Left ventricle myocardium inferior (tissue), 1 donor: ENCODE measurements around the gene LPXN. TPM values are rescaled to one million over a fixed set of nuclear protein-coding genes. Genes with fewer than 3 reads are reported as not detected.

ENCODE experiments used
- DNase-seq: peaks from one replicate; pipeline ENCODE4 v3.0.0-alpha.2; 2020
- H3K27ac ChIP-seq: fragments of 200-600 bp; replicated peaks from 2 replicates; pipeline ENCODE4 v1.8.0; 2021
- H3K27me3 ChIP-seq: fragments of 200-600 bp; 2 replicates; pipeline ENCODE4 v1.8.0; 2021; ENCODE audit warnings: low read depth
- H3K36me3 ChIP-seq: fragments of 200-600 bp; 2 replicates; pipeline ENCODE4 v1.8.0; 2021
- H3K4me1 ChIP-seq: fragments of 200-600 bp; 2 replicates; pipeline ENCODE4 v1.8.0; 2021
- H3K4me3 ChIP-seq: fragments of 200-600 bp; 2 replicates; pipeline ENCODE4 v1.8.0; 2021; ENCODE audit warnings: mild to moderate bottlenecking, moderate library complexity
- H3K9me3 ChIP-seq: fragments of 200-600 bp; replicated peaks from 2 replicates; pipeline ENCODE4 v1.8.0; 2021
- intact Hi-C: fragments of 100-400 bp; cut with micrococcal nuclease; formaldehyde crosslinking; loops from one replicate; pipeline ENCODE4 v1.11.0; 2022
- total RNA-seq: library from RNA; stranded (reverse); fragmentation: NEBNext Ultra II Directional; extraction: Animal tissue kit (Norgen Biotek cat#: 25700); gene quantifications from one replicate; pipeline ENCODE4 v1.2.1, GENCODE V29; 2021
- TF ChIP-seq, protein P1 (sequence below): fragments of 200-600 bp; IDR thresholded peaks from 2 replicates; pipeline ENCODE4 v1.8.0; 2021; ENCODE audit warnings: antibody characterized with exemption, mild to moderate bottlenecking, borderline replicate concordance
- donor health status: DM: no; HTN: yes; CAD: no; lungs with severe emphysema.

Gene LPXN
- total RNA-seq, 1 donor from 2014 or later, result 4.4 TPM

GRCh38 chr11:58490827-58491226 lies 84.8 kb downstream of the LPXN start:
- peaks cover 3% of the 10 kb centered on the region for H3K4me1 ChIP-seq

DNA sequence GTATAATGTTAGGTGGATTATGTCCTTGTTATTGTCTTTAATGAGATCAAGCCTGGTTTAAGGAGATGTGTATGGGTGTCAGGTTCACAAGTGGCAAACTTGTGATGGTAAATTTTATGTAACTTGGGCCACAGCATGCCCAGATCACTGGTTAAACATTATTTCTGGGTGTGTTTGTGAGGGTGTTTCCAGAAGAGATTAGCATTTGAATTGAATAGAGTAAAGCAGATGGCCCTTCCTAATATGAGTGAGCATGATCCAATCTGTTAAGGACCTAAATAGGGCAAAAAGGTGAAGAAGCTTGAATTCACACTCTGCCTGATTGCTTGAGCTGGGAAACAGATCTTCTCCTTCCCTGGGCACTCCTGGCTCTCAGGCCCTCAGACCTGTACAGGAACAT lies 88.5 kb downstream of the LPXN start:
- no peaks in the 10 kb centered on the region for H3K4me1 ChIP-seq
- H3K9me3 ChIP-seq, result no peaks in the 10 kb centered on the region
- H3K27me3 ChIP-seq, result no peaks in the 10 kb centered on the region
- DNase-seq, result no peak
- no peaks in the 10 kb centered on the region for H3K36me3 ChIP-seq
- TF ChIP-seq, protein P1, sequence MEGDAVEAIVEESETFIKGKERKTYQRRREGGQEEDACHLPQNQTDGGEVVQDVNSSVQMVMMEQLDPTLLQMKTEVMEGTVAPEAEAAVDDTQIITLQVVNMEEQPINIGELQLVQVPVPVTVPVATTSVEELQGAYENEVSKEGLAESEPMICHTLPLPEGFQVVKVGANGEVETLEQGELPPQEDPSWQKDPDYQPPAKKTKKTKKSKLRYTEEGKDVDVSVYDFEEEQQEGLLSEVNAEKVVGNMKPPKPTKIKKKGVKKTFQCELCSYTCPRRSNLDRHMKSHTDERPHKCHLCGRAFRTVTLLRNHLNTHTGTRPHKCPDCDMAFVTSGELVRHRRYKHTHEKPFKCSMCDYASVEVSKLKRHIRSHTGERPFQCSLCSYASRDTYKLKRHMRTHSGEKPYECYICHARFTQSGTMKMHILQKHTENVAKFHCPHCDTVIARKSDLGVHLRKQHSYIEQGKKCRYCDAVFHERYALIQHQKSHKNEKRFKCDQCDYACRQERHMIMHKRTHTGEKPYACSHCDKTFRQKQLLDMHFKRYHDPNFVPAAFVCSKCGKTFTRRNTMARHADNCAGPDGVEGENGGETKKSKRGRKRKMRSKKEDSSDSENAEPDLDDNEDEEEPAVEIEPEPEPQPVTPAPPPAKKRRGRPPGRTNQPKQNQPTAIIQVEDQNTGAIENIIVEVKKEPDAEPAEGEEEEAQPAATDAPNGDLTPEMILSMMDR, result no peak
- no peak overlapping the region for H3K27ac ChIP-seq
- intact Hi-C loops, result no loop called here
- H3K4me3 ChIP-seq, result no peak overlapping the region

More at GRCh38 chr11:58490827-58491226, 84.8 kb downstream of the LPXN start:
- H3K4me3 ChIP-seq, result no peak overlapping the region
- no peak overlapping the region for H3K27ac ChIP-seq
- no peaks in the 10 kb centered on the region for H3K27me3 ChIP-seq
- H3K9me3 ChIP-seq, result no peaks in the 10 kb centered on the region
- DNase-seq, result no peak
- TF ChIP-seq, protein P1, result no peak
- intact Hi-C loops, result no loop called here
- no peaks in the 10 kb centered on the region for H3K36me3 ChIP-seq

DNA sequence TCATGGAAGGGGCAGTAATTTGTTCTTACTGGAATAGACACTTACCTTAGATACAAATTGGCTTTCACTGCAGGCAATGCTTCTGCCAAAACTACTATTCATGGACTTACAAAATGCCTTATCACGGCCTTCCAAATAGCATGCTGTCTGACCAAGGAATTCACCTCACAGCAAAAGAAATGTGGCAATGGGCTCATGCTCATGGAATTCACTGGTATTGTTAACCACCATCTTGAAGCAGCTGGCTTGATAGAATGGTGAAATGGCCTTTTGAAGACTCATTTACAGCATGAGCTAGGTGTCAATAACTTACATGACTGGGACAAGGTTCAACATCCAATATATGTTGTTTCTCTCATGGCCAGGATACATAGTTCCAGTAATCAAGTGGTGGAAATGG lies 89.7 kb downstream of the LPXN start:
- Histone ChIP-seq H3K36me3 (no peaks in the 10 kb centered on the region), H3K4me3 (no peak overlapping the region), H3K27me3 (no peaks in the 10 kb centered on the region), H3K27ac (no peak overlapping the region), H3K4me1 (no peaks in the 10 kb centered on the region), H3K9me3 (no peaks in the 10 kb centered on the region)
- intact Hi-C loops, result no loop called here
- TF ChIP-seq, protein P1, result no peak
- no peak for DNase-seq

Other genes with a start within 250 kb of the LPXN start
- gene OR5B17, start 216.8 kb downstream of the LPXN start, total RNA-seq, result not detected
- gene OR5B3, start 169.0 kb downstream of the LPXN start, total RNA-seq, result not detected
- not detected for gene OR5B2, start 147.7 kb downstream of the LPXN start, total RNA-seq
- gene OR5B12, start 133.6 kb downstream of the LPXN start, total RNA-seq, result not detected
- gene OR5B21, start 67.8 kb downstream of the LPXN start, total RNA-seq, result not detected
- gene ZFP91, start 3.2 kb upstream of the LPXN start, total RNA-seq, result 60.5 TPM
- 0.93 TPM for gene CNTF, start 46.8 kb upstream of the LPXN start, total RNA-seq
- not detected for gene GLYAT, start 156.1 kb upstream of the LPXN start, total RNA-seq